Vagina (tissue), 2 donors: ENCODE measurements around the gene ST8SIA6. TPM values are rescaled to one million over a fixed set of nuclear protein-coding genes. Genes with fewer than 3 reads are reported as not detected.

Source experiments
- DNase-seq, 2 donors: peaks; one replicate each; pipeline ENCODE4 v3.0.0-alpha.2; 2017; ENCODE audit errors: extremely low spot score in 2 of 2
- H3K27ac ChIP-seq: fragments of 200-600 bp; sonication (generic); one replicate; pipeline ENCODE4 v1.5.1; 2019
- H3K27me3 ChIP-seq: fragments of 200-600 bp; sonication (generic); one replicate; pipeline ENCODE4 v1.5.1; 2019
- H3K36me3 ChIP-seq, 2 donors: fragments of 200-600 bp; sonication (generic); one replicate each; pipeline ENCODE4 v1.5.1; 2017 to 2019
- H3K4me1 ChIP-seq: fragments of 200-600 bp; sonication (generic); one replicate; pipeline ENCODE4 v1.5.1; 2019
- H3K4me3 ChIP-seq, 2 donors: fragments of 200-600 bp; sonication (generic); 1 replicate in 1 of 2; 2 replicates in 1 of 2; pipeline ENCODE4 v1.5.1; 2016 to 2019
- H3K9me3 ChIP-seq: fragments of 200-600 bp; sonication (generic); one replicate; pipeline ENCODE4 v1.5.1; 2019
- CTCF ChIP-seq, 3 experiments: fragments of 450-650 bp in 2 of 3; fragments of 200-600 bp in 1 of 3; sonication (generic) in 1 of 3; IDR thresholded peaks; one replicate each; pipeline ENCODE4 v1.5.1; 2017 to 2019; ENCODE audit warnings: antibody characterized with exemption in 3 of 3, mild to moderate bottlenecking in 2 of 3, moderate library complexity in 2 of 3
- POLR2A ChIP-seq, 2 donors: fragments of 450-650 bp; IDR thresholded peaks; one replicate each; pipeline ENCODE4 v1.6.1; 2017; ENCODE audit warnings: antibody characterized with exemption in 2 of 2, mild to moderate bottlenecking in 2 of 2, moderate library complexity in 2 of 2
- POLR2AphosphoS5 ChIP-seq, 2 donors: sonication (generic); formaldehyde crosslinking; IDR thresholded peaks; one replicate each; pipeline ENCODE4 v1.9.0; 2017; ENCODE audit warnings: antibody characterized with exemption in 2 of 2, mild to moderate bottlenecking in 2 of 2, low read depth in 1 of 2; ENCODE audit not compliant: insufficient read depth in 1 of 2
- intact Hi-C: fragments of 100-400 bp; cut with DNase I; formaldehyde crosslinking; loops from one replicate; pipeline ENCODE4 v1.15.1; 2023
- total RNA-seq: library from RNA; depleted of rRNA; stranded (reverse); fragments of >200 nt; gene quantifications from one replicate; pipeline ENCODE4 v1.2.3, GENCODE V29; 2016

The ST8SIA6 gene
- total RNA-seq, 1 donor from 2014 or later = 1.2 TPM

GRCh38 chr10:17488848-17489247, 34.5 kb upstream of the ST8SIA6 start:
- intact Hi-C loops = no loop called here
- TF ChIP-seq POLR2AphosphoS5 (IDR thresholded peaks at IDR 0.05; ENCODE audit: insufficient read depth in 1 of 2, low read depth in 1 of 2) (no peak), POLR2A (IDR thresholded peaks at IDR 0.05) (no peak), CTCF (IDR thresholded peaks at IDR 0.05) (no peak)
- H3K4me3 ChIP-seq = no peak overlapping the region
- no peaks in the 10 kb centered on the region for H3K4me1 ChIP-seq
- no peaks in the 10 kb centered on the region for H3K27me3 ChIP-seq
- DNase-seq = no peak
- no peaks in the 10 kb centered on the region for H3K36me3 ChIP-seq
- H3K27ac ChIP-seq = no peak overlapping the region
- H3K9me3 ChIP-seq = no peaks in the 10 kb centered on the region

GRCh38 chr10:17483079-17483478, 28.7 kb upstream of the ST8SIA6 start:
- H3K4me3 ChIP-seq = no peak overlapping the region
- no peaks in the 10 kb centered on the region for H3K36me3 ChIP-seq
- DNase-seq = no peak
- H3K27me3 ChIP-seq = no peaks in the 10 kb centered on the region
- no peaks in the 10 kb centered on the region for H3K4me1 ChIP-seq
- intact Hi-C loops = no loop called here
- TF ChIP-seq POLR2A (IDR thresholded peaks at IDR 0.05) (no peak), CTCF (IDR thresholded peaks at IDR 0.05) (no peak), POLR2AphosphoS5 (IDR thresholded peaks at IDR 0.05; ENCODE audit: insufficient read depth in 1 of 2, low read depth in 1 of 2) (no peak)
- H3K27ac ChIP-seq = no peak overlapping the region
- H3K9me3 ChIP-seq = no peaks in the 10 kb centered on the region

- no peaks in the 10 kb centered on the region for H3K27me3 ChIP-seq
- no peak for DNase-seq
- no peaks in the 10 kb centered on the region for H3K9me3 ChIP-seq
- TF ChIP-seq CTCF (IDR thresholded peaks at IDR 0.05) (no peak), POLR2AphosphoS5 (IDR thresholded peaks at IDR 0.05; ENCODE audit: insufficient read depth in 1 of 2, low read depth in 1 of 2) (no peak), POLR2A (IDR thresholded peaks at IDR 0.05) (no peak)
- intact Hi-C loops = no loop called here
- H3K27ac ChIP-seq = no peak overlapping the region
- no peaks in the 10 kb centered on the region for H3K4me1 ChIP-seq
- no peak overlapping the region for H3K4me3 ChIP-seq
- H3K36me3 ChIP-seq = no peaks in the 10 kb centered on the region
These were observed 25.4 kb upstream of the ST8SIA6 start for GRCh38 chr10:17479822-17480221.

GRCh38 chr10:17479015-17479615, 24.7 kb upstream of the ST8SIA6 start:
- intact Hi-C loops = no loop called here
- Histone ChIP-seq H3K36me3 (no peaks in the 10 kb centered on the region), H3K27ac (no peak overlapping the region), H3K27me3 (no peaks in the 10 kb centered on the region), H3K4me1 (no peaks in the 10 kb centered on the region), H3K4me3 (no peak overlapping the region), H3K9me3 (no peaks in the 10 kb centered on the region)
- DNase-seq = no peak
- TF ChIP-seq POLR2A (IDR thresholded peaks at IDR 0.05) = no peak
- no peak for TF ChIP-seq CTCF (IDR thresholded peaks at IDR 0.05)
- TF ChIP-seq POLR2AphosphoS5 (IDR thresholded peaks at IDR 0.05; ENCODE audit: insufficient read depth in 1 of 2, low read depth in 1 of 2) = no peak

GRCh38 chr10:17476073-17476472, 21.7 kb upstream of the ST8SIA6 start:
- H3K4me1 ChIP-seq = no peaks in the 10 kb centered on the region
- DNase-seq = no peak
- no peak overlapping the region for H3K4me3 ChIP-seq
- H3K9me3 ChIP-seq = no peaks in the 10 kb centered on the region
- no peaks in the 10 kb centered on the region for H3K36me3 ChIP-seq
- intact Hi-C loops = no loop called here
- TF ChIP-seq POLR2A (IDR thresholded peaks at IDR 0.05) (no peak), CTCF (IDR thresholded peaks at IDR 0.05) (no peak), POLR2AphosphoS5 (IDR thresholded peaks at IDR 0.05; ENCODE audit: insufficient read depth in 1 of 2, low read depth in 1 of 2) (no peak)
- H3K27me3 ChIP-seq = no peaks in the 10 kb centered on the region
- no peak overlapping the region for H3K27ac ChIP-seq
